Measurements from ENCODE around the gene HADH.

- TF ChIP-seq CTCF (IDR thresholded peaks at IDR 0.05; ENCODE audit: insufficient read depth, low read depth, low read length) (no peak), EZH2 (IDR thresholded peaks at IDR 0.05; ENCODE audit: insufficient read depth, low read length) (no peak)
Observed at GRCh38 chr4:108058685-108059440, 69.2 kb downstream of the HADH start.

All from astrocyte (in vitro differentiated cells and primary cell).